Smooth muscle cell (in vitro differentiated cells): ENCODE data around the gene SKOR1. TPM values are rescaled to one million over a fixed set of nuclear protein-coding genes. Genes with fewer than 3 reads are reported as not detected.

Experiments used
- DNase-seq: peaks from one replicate; lab custom pipeline; 2025; ENCODE audit not compliant: unreplicated experiment; lab: John Stamatoyannopoulos, UW
- H2AFZ ChIP-seq: fragments of 200-600 bp; sonication (generic); 2 replicates; pipeline ENCODE4 v1.6.0; 2016; ENCODE audit warnings: antibody characterized with exemption, low read depth, mild to moderate bottlenecking
- H3F3A ChIP-seq: fragments of 200-600 bp; sonication (generic); 2 replicates; pipeline ENCODE4 v1.6.0; 2017; ENCODE audit warnings: antibody characterized with exemption, low read depth
- H3K27ac ChIP-seq: fragments of 200-600 bp; sonication (generic); 2 replicates; pipeline ENCODE4 v1.5.1; 2016; ENCODE audit warnings: low read depth, mild to moderate bottlenecking
- H3K27me3 ChIP-seq: fragments of 200-600 bp; sonication (generic); 2 replicates; pipeline ENCODE4 v1.6.1; 2016; ENCODE audit warnings: low read depth, mild to moderate bottlenecking
- H3K36me3 ChIP-seq: fragments of 200-600 bp; sonication (generic); 2 replicates; pipeline ENCODE4 v1.5.1; 2016; ENCODE audit warnings: low read depth
- H3K4me1 ChIP-seq: fragments of 200-600 bp; sonication (generic); 2 replicates; pipeline ENCODE4 v1.5.1; 2016; ENCODE audit warnings: low read depth
- H3K4me2 ChIP-seq: fragments of 200-600 bp; sonication (generic); 2 replicates; pipeline ENCODE4 v1.6.0; 2016; ENCODE audit warnings: mild to moderate bottlenecking
- H3K4me3 ChIP-seq: fragments of 200-600 bp; sonication (generic); 2 replicates; pipeline ENCODE4 v1.5.1; 2016; ENCODE audit warnings: mild to moderate bottlenecking
- H3K79me2 ChIP-seq: fragments of 200-600 bp; sonication (generic); 2 replicates; pipeline ENCODE4 v1.6.0; 2016; ENCODE audit warnings: low read depth, mild to moderate bottlenecking
- H3K9ac ChIP-seq: fragments of 200-600 bp; sonication (generic); 2 replicates; pipeline ENCODE4 v1.6.0; 2016; ENCODE audit warnings: low read depth
- H3K9me3 ChIP-seq: fragments of 200-600 bp; sonication (generic); replicated peaks from 2 replicates; pipeline ENCODE4 v1.5.1; 2016; ENCODE audit warnings: low read depth
- H4K20me1 ChIP-seq: fragments of 200-600 bp; sonication (generic); 2 replicates; pipeline ENCODE4 v1.6.0; 2016; ENCODE audit warnings: low read depth
- CTCF ChIP-seq: fragments of 200-600 bp; sonication (generic); IDR thresholded peaks from 2 replicates; pipeline ENCODE4 v1.5.1; 2017; ENCODE audit warnings: borderline replicate concordance, mild to moderate bottlenecking, antibody characterized with exemption; ENCODE audit not compliant: insufficient read depth, poor library complexity, severe bottlenecking
- WGBS: methylation state at CpG from one replicate; pipeline ENCODE4 v1.1.7; 2016; ENCODE audit warnings: low lambda C conversion rate; 5-methylcytosine and 5-hydroxymethylcytosine counted together
- polyA plus RNA-seq: library from polyadenylated mRNA; unstranded; fragments of >200 nt; fragmentation: Nextera tagmentation; extraction: Ambion mirVana; gene quantifications from 2 replicates; pipeline ENCODE4 v1.2.1, GENCODE V29; 2016
- total RNA-seq: library from RNA; depleted of rRNA; stranded (reverse); fragments of >200 nt; gene quantifications from 2 replicates; pipeline ENCODE4 v1.2.3, GENCODE V29; 2014

SKOR1 gene
- total and polyA plus RNA-seq, 2 experiments from 2014 or later: 0.04 to 0.21 TPM

DNA sequence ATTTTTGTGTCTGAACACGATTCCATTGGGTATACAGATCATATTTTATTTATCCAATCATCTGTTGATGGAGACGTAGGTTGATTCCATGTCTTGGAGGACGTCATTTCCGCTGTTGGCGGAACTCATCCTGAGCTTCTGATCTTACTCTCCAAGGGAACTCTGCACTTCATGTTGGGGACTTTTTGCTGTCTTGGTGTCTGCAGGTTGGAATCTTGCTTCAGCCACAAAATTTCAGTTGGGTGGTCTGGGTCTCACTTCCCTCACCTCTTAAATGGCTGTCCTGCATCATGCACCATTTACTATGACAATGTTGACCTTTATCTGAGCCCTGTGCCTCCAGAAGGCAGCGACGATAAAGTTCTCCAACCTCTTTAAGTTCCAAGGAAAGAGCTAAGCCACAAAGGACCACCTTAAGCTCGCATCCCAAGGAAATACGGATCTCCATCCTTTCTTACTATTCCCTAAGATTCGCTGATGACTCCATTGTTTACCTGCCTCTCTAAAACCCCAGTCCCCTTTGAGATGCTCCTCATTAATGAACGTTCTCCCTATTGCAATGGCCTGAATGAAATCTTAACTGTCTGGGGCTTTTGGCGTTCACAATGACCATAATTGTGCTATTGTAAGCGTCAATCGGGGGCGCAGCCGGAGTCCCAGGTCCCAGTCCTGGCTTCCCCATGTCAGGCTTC lies 37.6 kb downstream of the SKOR1 start:
- peak overlapping the region; percentile 43 for H3K4me3 ChIP-seq
- no peak overlapping the region for H3K27ac ChIP-seq
- no peak for DNase-seq
- no peaks in the 10 kb centered on the region for H3F3A ChIP-seq
- H3K4me2 ChIP-seq: peak overlapping the region; percentile 83
- peaks cover 19% of the 10 kb centered on the region for H3K4me1 ChIP-seq
- H3K79me2 ChIP-seq: no peaks in the 10 kb centered on the region
- no peak for TF ChIP-seq CTCF
- no peaks in the 10 kb centered on the region for H3K36me3 ChIP-seq
- H3K27me3 ChIP-seq: no peaks in the 10 kb centered on the region
- no peak overlapping the region for H3K9ac ChIP-seq
- no peaks in the 10 kb centered on the region for H3K9me3 ChIP-seq
- H2AFZ ChIP-seq: peak overlapping the region; percentile 91
- 72% methylated on average over 16 of the region's 16 CpGs for WGBS
- no peaks in the 10 kb centered on the region for H4K20me1 ChIP-seq

GRCh38 chr15:67863442-67863987 lies 38.2 kb downstream of the SKOR1 start:
- H3K27ac ChIP-seq: no peak overlapping the region
- no peaks in the 10 kb centered on the region for H4K20me1 ChIP-seq
- peaks cover 19% of the 10 kb centered on the region for H3K4me1 ChIP-seq
- peak overlapping the region; percentile 91 for H2AFZ ChIP-seq
- H3K79me2 ChIP-seq: no peaks in the 10 kb centered on the region
- DNase-seq: peak; percentile 59
- no peaks in the 10 kb centered on the region for H3F3A ChIP-seq
- H3K4me3 ChIP-seq: peak overlapping the region; percentile 43
- H3K27me3 ChIP-seq: no peaks in the 10 kb centered on the region
- H3K4me2 ChIP-seq: peak overlapping the region; percentile 83
- TF ChIP-seq CTCF: peak; percentile 92
- WGBS: 3% methylated on average over 41 of the region's 41 CpGs
- H3K9me3 ChIP-seq: no peaks in the 10 kb centered on the region
- no peaks in the 10 kb centered on the region for H3K36me3 ChIP-seq
- peak overlapping the region; percentile 15 for H3K9ac ChIP-seq

DNA sequence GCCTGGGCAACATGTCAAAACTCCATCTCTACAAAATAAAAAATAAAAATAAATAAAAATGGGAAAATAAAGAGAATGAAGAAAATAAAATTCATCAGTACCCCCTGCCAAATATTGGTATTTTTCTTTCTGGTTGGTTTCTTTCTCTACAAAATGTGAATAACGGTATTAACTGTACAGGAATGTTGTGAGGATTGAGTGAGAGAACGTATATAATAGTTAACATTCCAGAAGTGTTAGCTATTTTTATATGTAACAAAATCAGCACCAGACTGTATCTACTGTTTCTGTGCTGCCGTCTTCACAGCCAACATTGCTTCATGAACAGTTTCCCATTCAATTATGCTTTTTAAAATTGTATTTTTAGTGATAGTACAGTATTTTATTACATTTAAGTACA lies 40.0 kb downstream of the SKOR1 start:
- Histone ChIP-seq H3F3A (no peaks in the 10 kb centered on the region), H3K79me2 (no peaks in the 10 kb centered on the region), H3K36me3 (no peaks in the 10 kb centered on the region), H3K4me2 (peak overlapping the region; percentile 26), H3K9ac (no peak overlapping the region), H3K9me3 (no peaks in the 10 kb centered on the region), H2AFZ (no peak overlapping the region), H3K4me1 (peaks cover 19% of the 10 kb centered on the region), H3K27ac (peak overlapping the region; percentile 36), H3K4me3 (no peak overlapping the region), H3K27me3 (no peaks in the 10 kb centered on the region), H4K20me1 (no peaks in the 10 kb centered on the region)
- DNase-seq: no peak
- no peak for TF ChIP-seq CTCF
- WGBS: 16% methylated on average over 3 of the region's 3 CpGs

GRCh38 chr15:67865766-67866165 lies 40.5 kb downstream of the SKOR1 start:
- no peak for TF ChIP-seq CTCF
- H3K27me3 ChIP-seq: no peaks in the 10 kb centered on the region
- WGBS: 73% methylated on average over 4 of the region's 4 CpGs
- no peak overlapping the region for H3K4me3 ChIP-seq
- DNase-seq: no peak
- H3K27ac ChIP-seq: no peak overlapping the region
- no peaks in the 10 kb centered on the region for H3F3A ChIP-seq
- H2AFZ ChIP-seq: no peak overlapping the region
- no peak overlapping the region for H3K9ac ChIP-seq
- no peaks in the 10 kb centered on the region for H3K36me3 ChIP-seq
- no peaks in the 10 kb centered on the region for H3K79me2 ChIP-seq
- H3K9me3 ChIP-seq: no peaks in the 10 kb centered on the region
- peaks cover 19% of the 10 kb centered on the region for H3K4me1 ChIP-seq
- H3K4me2 ChIP-seq: peak overlapping the region; percentile 26
- no peaks in the 10 kb centered on the region for H4K20me1 ChIP-seq
